Measurements from ENCODE around the gene TDG. TPM values are rescaled to one million over a fixed set of nuclear protein-coding genes. Genes with fewer than 3 reads are reported as not detected.
"Not testable (repeated sequence)": the region's sequence is repeated elsewhere in the genome, so short reads cannot be mapped to it uniquely, and the experiment has no call there.

The TDG gene
- total and polyA plus RNA-seq, 2 experiments from 2014 or later = 24.0 to 28.5 TPM

- no peaks in the 10 kb centered on the region for H3K4me1 ChIP-seq (ENCODE audit: insufficient read depth)
- no peak overlapping the region for H3K27ac ChIP-seq
- no peaks in the 10 kb centered on the region for H4K20me1 ChIP-seq (ENCODE audit: insufficient read depth)
- no peaks in the 10 kb centered on the region for H3K27me3 ChIP-seq (replicated peaks; ENCODE audit: insufficient read depth)
- H3K9ac ChIP-seq = no peak overlapping the region
- no peaks in the 10 kb centered on the region for H3F3A ChIP-seq (ENCODE audit: insufficient read depth)
- WGBS, 2 experiments (ENCODE audit: low coverage in 1 of 2, low lambda C conversion rate in 2 of 2, missing lambda C conversion rate in 2 of 2) = 94 to 96% methylated on average over 2 of the region's 2 CpGs
- no peak overlapping the region for H3K4me3 ChIP-seq
- in situ Hi-C loops (cut with MboI) = no loop called here
- no peak for TF ChIP-seq EZH2 (IDR thresholded peaks at IDR 0.05; ENCODE audit: insufficient read depth, poor library complexity, severe bottlenecking)
- no peak for TF ChIP-seq EZH2phosphoT487 (IDR thresholded peaks at IDR 0.05; ENCODE audit: insufficient read depth, low read depth)
- no peaks in the 10 kb centered on the region for H3K9me2 ChIP-seq (ENCODE audit: insufficient read depth)
- no peak overlapping the region for H3K4me2 ChIP-seq (ENCODE audit: unreplicated experiment)
- DNase-seq = no peak
- H3K36me3 ChIP-seq (ENCODE audit: low read depth) = no peaks in the 10 kb centered on the region
- H3K79me2 ChIP-seq (ENCODE audit: insufficient read depth) = no peaks in the 10 kb centered on the region
- no peak overlapping the region for H2AFZ ChIP-seq
- no peaks in the 10 kb centered on the region for H3K9me3 ChIP-seq (ENCODE audit: low read depth)
Observed at GRCh38 chr12:104023710-104024109, 58.0 kb downstream of the TDG start.

GRCh38 chr12:104024348-104024747 lies 58.7 kb downstream of the TDG start:
- no peak overlapping the region for H3K9ac ChIP-seq
- TF ChIP-seq EZH2 (IDR thresholded peaks at IDR 0.05; ENCODE audit: insufficient read depth, poor library complexity, severe bottlenecking) = no peak
- no peak for TF ChIP-seq EZH2phosphoT487 (IDR thresholded peaks at IDR 0.05; ENCODE audit: insufficient read depth, low read depth)
- no peaks in the 10 kb centered on the region for H3K4me1 ChIP-seq (ENCODE audit: insufficient read depth)
- no peak overlapping the region for H3K4me3 ChIP-seq
- H4K20me1 ChIP-seq (ENCODE audit: insufficient read depth) = no peaks in the 10 kb centered on the region
- no peak overlapping the region for H3K4me2 ChIP-seq (ENCODE audit: unreplicated experiment)
- H3K27ac ChIP-seq = no peak overlapping the region
- no peak overlapping the region for H2AFZ ChIP-seq
- no peaks in the 10 kb centered on the region for H3K27me3 ChIP-seq (replicated peaks; ENCODE audit: insufficient read depth)
- DNase-seq = no peak
- WGBS, 2 experiments (ENCODE audit: low coverage in 1 of 2, low lambda C conversion rate in 2 of 2, missing lambda C conversion rate in 2 of 2) = 92 to 95% methylated on average over 6 of the region's 6 CpGs
- H3F3A ChIP-seq (ENCODE audit: insufficient read depth) = no peaks in the 10 kb centered on the region
- in situ Hi-C loops (cut with MboI) = no loop called here
- no peaks in the 10 kb centered on the region for H3K79me2 ChIP-seq (ENCODE audit: insufficient read depth)
- H3K36me3 ChIP-seq (ENCODE audit: low read depth) = no peaks in the 10 kb centered on the region
- no peaks in the 10 kb centered on the region for H3K9me3 ChIP-seq (ENCODE audit: low read depth)
- no peaks in the 10 kb centered on the region for H3K9me2 ChIP-seq (ENCODE audit: insufficient read depth)

- Histone ChIP-seq H4K20me1 (ENCODE audit: insufficient read depth) (no peaks in the 10 kb centered on the region), H2AFZ (no peak overlapping the region), H3K4me2 (ENCODE audit: unreplicated experiment) (no peak overlapping the region), H3K9ac (no peak overlapping the region), H3K36me3 (ENCODE audit: low read depth) (no peaks in the 10 kb centered on the region), H3K79me2 (ENCODE audit: insufficient read depth) (no peaks in the 10 kb centered on the region), H3K4me1 (ENCODE audit: insufficient read depth) (no peaks in the 10 kb centered on the region), H3K27me3 (replicated peaks; ENCODE audit: insufficient read depth) (no peaks in the 10 kb centered on the region), H3K27ac (no peak overlapping the region), H3K9me3 (ENCODE audit: low read depth) (no peaks in the 10 kb centered on the region), H3K9me2 (ENCODE audit: insufficient read depth) (no peaks in the 10 kb centered on the region), H3K4me3 (no peak overlapping the region), H3F3A (ENCODE audit: insufficient read depth) (no peaks in the 10 kb centered on the region)
- TF ChIP-seq EZH2 (IDR thresholded peaks at IDR 0.05; ENCODE audit: insufficient read depth, poor library complexity, severe bottlenecking) (no peak), EZH2phosphoT487 (IDR thresholded peaks at IDR 0.05; ENCODE audit: insufficient read depth, low read depth) (no peak)
- 93 to 94% methylated on average over 2 of the region's 2 CpGs for WGBS, 2 experiments (ENCODE audit: low coverage in 1 of 2, low lambda C conversion rate in 2 of 2, missing lambda C conversion rate in 2 of 2)
- in situ Hi-C loops (cut with MboI) = no loop called here
- DNase-seq = peak; percentile 4
Observed at GRCh38 chr12:104025771-104026170, 60.1 kb downstream of the TDG start.

- in situ Hi-C loops (cut with MboI) = no loop called here
- Histone ChIP-seq H3K4me1 (ENCODE audit: insufficient read depth) (no peaks in the 10 kb centered on the region), H3K36me3 (ENCODE audit: low read depth) (no peaks in the 10 kb centered on the region), H3K79me2 (ENCODE audit: insufficient read depth) (no peaks in the 10 kb centered on the region), H3K9ac (no peak overlapping the region), H2AFZ (no peak overlapping the region), H3K9me3 (ENCODE audit: low read depth) (no peaks in the 10 kb centered on the region), H3K27me3 (replicated peaks; ENCODE audit: insufficient read depth) (no peaks in the 10 kb centered on the region), H3K4me2 (ENCODE audit: unreplicated experiment) (no peak overlapping the region), H4K20me1 (ENCODE audit: insufficient read depth) (no peaks in the 10 kb centered on the region), H3K27ac (no peak overlapping the region), H3K4me3 (no peak overlapping the region), H3K9me2 (ENCODE audit: insufficient read depth) (no peaks in the 10 kb centered on the region), H3F3A (ENCODE audit: insufficient read depth) (no peaks in the 10 kb centered on the region)
- no peak for DNase-seq
- no peak for TF ChIP-seq EZH2phosphoT487 (IDR thresholded peaks at IDR 0.05; ENCODE audit: insufficient read depth, low read depth)
- WGBS, 2 experiments (ENCODE audit: low coverage in 1 of 2, low lambda C conversion rate in 2 of 2, missing lambda C conversion rate in 2 of 2) = 60 to 67% methylated on average over 5 of the region's 5 CpGs
Observed at GRCh38 chr12:104026841-104027599, 61.3 kb downstream of the TDG start.

- H3K9me2 ChIP-seq (ENCODE audit: insufficient read depth); H3K4me3 ChIP-seq; H3K79me2 ChIP-seq (ENCODE audit: insufficient read depth); H3K4me2 ChIP-seq (ENCODE audit: unreplicated experiment); H3K9me3 ChIP-seq (ENCODE audit: low read depth); H2AFZ ChIP-seq; H3K4me1 ChIP-seq (ENCODE audit: insufficient read depth); H3K9ac ChIP-seq; H4K20me1 ChIP-seq (ENCODE audit: insufficient read depth); H3K27ac ChIP-seq; H3K27me3 ChIP-seq (replicated peaks; ENCODE audit: insufficient read depth); H3K36me3 ChIP-seq (ENCODE audit: low read depth); H3F3A ChIP-seq (ENCODE audit: insufficient read depth); in situ Hi-C loops (cut with MboI); DNase-seq: not testable (repeated sequence)
- 97 to 98% methylated on average over 11 to 13 of the region's 27 CpGs for WGBS, 2 experiments (ENCODE audit: low coverage in 1 of 2, low lambda C conversion rate in 2 of 2, missing lambda C conversion rate in 2 of 2)
Observed at GRCh38 chr12:104030596-104030995, 64.9 kb downstream of the TDG start.

GRCh38 chr12:104036143-104036542 lies 70.5 kb downstream of the TDG start:
- in situ Hi-C loops (cut with MboI); H3K79me2 ChIP-seq (ENCODE audit: insufficient read depth); H3K4me3 ChIP-seq; H3K9me3 ChIP-seq (ENCODE audit: low read depth); H3K4me1 ChIP-seq (ENCODE audit: insufficient read depth); H3K27me3 ChIP-seq (replicated peaks; ENCODE audit: insufficient read depth); H3K9ac ChIP-seq; H2AFZ ChIP-seq; H3K27ac ChIP-seq; H3K9me2 ChIP-seq (ENCODE audit: insufficient read depth); H3K4me2 ChIP-seq (ENCODE audit: unreplicated experiment); DNase-seq; H4K20me1 ChIP-seq (ENCODE audit: insufficient read depth); H3F3A ChIP-seq (ENCODE audit: insufficient read depth); H3K36me3 ChIP-seq (ENCODE audit: low read depth): not testable (repeated sequence)
- 80 to 88% methylated on average over 2 of the region's 2 CpGs for WGBS, 2 experiments (ENCODE audit: low coverage in 1 of 2, low lambda C conversion rate in 2 of 2, missing lambda C conversion rate in 2 of 2)
